H9 (cell line): ENCODE results near the gene RBP4. TPM values are rescaled to one million over a fixed set of nuclear protein-coding genes. Genes with fewer than 3 reads are reported as not detected.

Experiments
- DNase-seq: peaks from one replicate; pipeline ENCODE4 v3.0.0-alpha.2; 2017
- H2AFZ ChIP-seq: one replicate; pipeline ENCODE4 v1.6.1; 2013; ENCODE audit warnings: mild to moderate bottlenecking, low read length, control low read depth, moderate library complexity
- H2AK5ac ChIP-seq: 2 replicates; pipeline ENCODE4 v1.6.1; 2013; ENCODE audit warnings: low read length, control low read depth, mixed read lengths; ENCODE audit not compliant: insufficient read length
- H2BK120ac ChIP-seq: one replicate; pipeline ENCODE4 v1.6.1; 2013; ENCODE audit warnings: low read depth, mild to moderate bottlenecking, low read length, control low read depth, inconsistent platforms; ENCODE audit not compliant: poor library complexity, severe bottlenecking
- H2BK12ac ChIP-seq: 2 replicates; pipeline ENCODE4 v1.6.1; 2013; ENCODE audit warnings: low read length, control low read depth, mixed read lengths, low read depth; ENCODE audit not compliant: insufficient read length
- H2BK15ac ChIP-seq: 2 replicates; pipeline ENCODE4 v1.6.1; 2013; ENCODE audit warnings: low read depth, low read length, control low read depth
- H2BK20ac ChIP-seq: one replicate; pipeline ENCODE4 v1.6.1; 2013; ENCODE audit warnings: low read depth, mild to moderate bottlenecking, low read length, control low read depth, inconsistent platforms; ENCODE audit not compliant: poor library complexity, severe bottlenecking
- H2BK5ac ChIP-seq: 2 replicates; pipeline ENCODE4 v1.6.1; 2013; ENCODE audit warnings: low read length, control low read depth, mixed read lengths; ENCODE audit not compliant: insufficient read length
- H3K14ac ChIP-seq: 2 replicates; pipeline ENCODE4 v1.6.1; 2013; ENCODE audit warnings: low read length, control low read depth; ENCODE audit not compliant: insufficient read depth
- H3K18ac ChIP-seq: 2 replicates; pipeline ENCODE4 v1.6.1; 2013; ENCODE audit warnings: low read depth, mild to moderate bottlenecking, mixed read lengths, low read length, control low read depth; ENCODE audit not compliant: insufficient read length
- H3K23ac ChIP-seq: 2 replicates; pipeline ENCODE4 v1.6.1; 2013; ENCODE audit warnings: low read length, control low read depth, mixed read lengths, low read depth; ENCODE audit not compliant: insufficient read length
- H3K23me2 ChIP-seq: 2 replicates; pipeline ENCODE4 v1.6.1; 2013; ENCODE audit warnings: low read depth, mild to moderate bottlenecking, mixed read lengths, low read length, control low read depth; ENCODE audit not compliant: insufficient read length, poor library complexity, severe bottlenecking
- H3K27ac ChIP-seq: 2 replicates; pipeline ENCODE4 v1.5.1; 2013; ENCODE audit warnings: low read length, control low read depth, mixed read lengths, low read depth; ENCODE audit not compliant: insufficient read length
- H3K27me3 ChIP-seq: 2 replicates; pipeline ENCODE4 v1.6.1; 2013; ENCODE audit warnings: low read length, control low read depth, inconsistent platforms; ENCODE audit not compliant: insufficient read depth
- H3K4ac ChIP-seq: 2 replicates; pipeline ENCODE4 v1.6.1; 2013; ENCODE audit warnings: low read depth, mild to moderate bottlenecking, control low read depth, inconsistent platforms, low read length, moderate library complexity
- H3K4me1 ChIP-seq: 2 replicates; pipeline ENCODE4 v1.6.1; 2013; ENCODE audit warnings: low read length, control low read depth, inconsistent platforms; ENCODE audit not compliant: insufficient read depth
- H3K4me2 ChIP-seq: 2 replicates; pipeline ENCODE4 v1.6.1; 2013; ENCODE audit warnings: low read length, control low read depth, mixed read lengths; ENCODE audit not compliant: insufficient read length, insufficient read depth
- H3K56ac ChIP-seq: 2 replicates; pipeline ENCODE4 v1.6.1; 2013; ENCODE audit warnings: low read depth, mild to moderate bottlenecking, mixed read lengths, low read length, control low read depth; ENCODE audit not compliant: insufficient read length
- H3K79me1 ChIP-seq: 2 replicates; pipeline ENCODE4 v1.6.1; 2013; ENCODE audit warnings: low read depth, mild to moderate bottlenecking, moderate library complexity, low read length, control low read depth, inconsistent platforms; ENCODE audit not compliant: insufficient read depth, poor library complexity, severe bottlenecking
- H3K79me2 ChIP-seq: 2 replicates; pipeline ENCODE4 v1.6.1; 2013; ENCODE audit warnings: low read length, control low read depth, inconsistent platforms; ENCODE audit not compliant: insufficient read depth
- H3K9ac ChIP-seq: 2 replicates; pipeline ENCODE4 v1.6.1; 2013; ENCODE audit warnings: low read length, control low read depth, mixed read lengths; ENCODE audit not compliant: insufficient read length; ENCODE audit errors: extremely low read depth
- H3K9me3 ChIP-seq: one replicate; pipeline ENCODE4 v1.6.1; 2013; ENCODE audit warnings: low read depth, low read length, inconsistent platforms; ENCODE audit not compliant: control insufficient read depth
- H3T11ph ChIP-seq: one replicate; pipeline ENCODE4 v1.6.1; 2013; ENCODE audit warnings: mild to moderate bottlenecking, low read length, control low read depth, inconsistent platforms
- H4K20me1 ChIP-seq: one replicate; pipeline ENCODE4 v1.6.1; 2013; ENCODE audit not compliant: control insufficient read depth, insufficient read length, insufficient read depth
- H4K5ac ChIP-seq: 2 replicates; pipeline ENCODE4 v1.6.1; 2013; ENCODE audit warnings: low read depth, mild to moderate bottlenecking, mixed read lengths, low read length, control low read depth; ENCODE audit not compliant: insufficient read length
- H4K8ac ChIP-seq: replicated peaks from 2 replicates; pipeline ENCODE4 v1.6.1; 2013; ENCODE audit warnings: low read length, control low read depth, mixed read lengths, low read depth; ENCODE audit not compliant: insufficient read length
- H4K91ac ChIP-seq: 2 replicates; pipeline ENCODE4 v1.6.1; 2013; ENCODE audit warnings: low read depth, mild to moderate bottlenecking, moderate library complexity, mixed read lengths, low read length, control low read depth; ENCODE audit not compliant: insufficient read length
- H3K27ac Mint-ChIP-seq, 3 experiments: 2 replicates in 2 of 3; 3 replicates in 1 of 3; pipeline ENCODE4 v1.8.0; 2020 to 2021; ENCODE audit warnings: mixed read lengths in 3 of 3, mild to moderate bottlenecking in 1 of 3, moderate library complexity in 1 of 3
- H3K27me3 Mint-ChIP-seq: 2 replicates; pipeline ENCODE4 v1.8.0; 2021; ENCODE audit warnings: low read depth, mild to moderate bottlenecking, moderate library complexity, mixed read lengths
- H3K36me3 Mint-ChIP-seq, 3 experiments: 2 replicates in 2 of 3; 3 replicates in 1 of 3; pipeline ENCODE4 v1.8.0; 2020 to 2021; ENCODE audit warnings: low read depth in 3 of 3, mixed read lengths in 3 of 3; ENCODE audit not compliant: insufficient read depth in 1 of 3
- H3K4me1 Mint-ChIP-seq, 2 experiments: 2 replicates each; pipeline ENCODE4 v1.8.0; 2020; ENCODE audit warnings: mixed read lengths in 2 of 2
- H3K4me3 Mint-ChIP-seq, 2 experiments: 2 replicates in 1 of 2; 3 replicates in 1 of 2; pipeline ENCODE4 v1.8.0; 2020 to 2021; ENCODE audit warnings: mild to moderate bottlenecking in 2 of 2, mixed read lengths in 2 of 2, moderate library complexity in 1 of 2
- H3K9me3 Mint-ChIP-seq, 2 experiments: 2 replicates in 1 of 2; 3 replicates in 1 of 2; pipeline ENCODE4 v1.8.0; 2020; ENCODE audit warnings: mild to moderate bottlenecking in 2 of 2, mixed read lengths in 2 of 2, moderate library complexity in 1 of 2
- CTCF ChIP-seq: fragments of 200-600 bp; sonication (generic); conservative IDR thresholded peaks from 3 replicates; pipeline ENCODE4 v1.8.0; 2021; ENCODE audit warnings: antibody characterized with exemption, mild to moderate bottlenecking
- WGBS: extraction: QIAGEN DNeasy Blood & Tissue Kit; methylation state at CpG from one replicate; pipeline ENCODE4 v1.1.7; 2013; ENCODE audit warnings: missing lambda C conversion rate, low lambda C conversion rate, mixed read lengths; ENCODE audit not compliant: insufficient read length; ENCODE audit errors: extremely low coverage; 5-methylcytosine and 5-hydroxymethylcytosine counted together
- total RNA-seq: library from RNA; stranded (reverse); gene quantifications from 2 replicates; pipeline ENCODE4 v1.2.1, GENCODE V29; 2021

Gene RBP4
- total RNA-seq, 1 experiment from 2014 or later = not detected

- H3K27me3 Mint-ChIP-seq = peaks cover 89% of the 10 kb centered on the region
- Histone ChIP-seq H3K27me3 (peaks cover 49% of the 10 kb centered on the region), H3K56ac (no peak overlapping the region), H4K20me1 (no peaks in the 10 kb centered on the region), H3K4ac (no peak overlapping the region), H2AK5ac (no peak overlapping the region), H2BK120ac (no peak overlapping the region), H3K18ac (no peak overlapping the region), H3K27ac (no peak overlapping the region), H2BK12ac (no peak overlapping the region), H3K4me2 (no peak overlapping the region), H3K23me2 (peaks cover 5% of the 10 kb centered on the region), H3K9ac (no peak overlapping the region), H3K79me2 (no peaks in the 10 kb centered on the region), H2BK15ac (no peak overlapping the region), H4K8ac (no peak overlapping the region), H3K9me3 (no peaks in the 10 kb centered on the region), H2BK5ac (no peak overlapping the region), H4K5ac (no peak overlapping the region), H3T11ph (no peak overlapping the region), H2AFZ (no peak overlapping the region), H3K14ac (no peak overlapping the region), H3K23ac (no peak overlapping the region), H3K4me1 (no peaks in the 10 kb centered on the region), H3K79me1 (no peaks in the 10 kb centered on the region), H4K91ac (no peak overlapping the region), H2BK20ac (no peak overlapping the region)
- H3K36me3 Mint-ChIP-seq = no peaks in the 10 kb centered on the region; a peak in 1 of 7 replicates
- TF ChIP-seq CTCF = no peak
- no peak overlapping the region for H3K27ac Mint-ChIP-seq
- WGBS = no CpG with 5 or more reads among the region's 3 CpGs
- peaks cover 6 to 19% of the 10 kb centered on the region in 2 experiments; a peak in 3 of 4 replicates for H3K4me1 Mint-ChIP-seq
- H3K9me3 Mint-ChIP-seq = no peaks in the 10 kb centered on the region; a peak in 2 of 5 replicates
- no peak for DNase-seq
- no peak overlapping the region for H3K4me3 Mint-ChIP-seq
These were observed 30.7 kb downstream of the RBP4 start for GRCh38 chr10:93570383-93570782.
